Psoas muscle (tissue), 8 donors: ENCODE results near the gene C14orf180. TPM values are rescaled to one million over a fixed set of nuclear protein-coding genes. Genes with fewer than 3 reads are reported as not detected.
A peak's percentile ranks its signal among the peaks of the same experiment; 100 is the strongest.

Experiments used
- ATAC-seq, 4 donors: fragments of 200-7000 bp; cut with Tn5 transposase; one replicate each; pipeline ENCODE4 v1.9.1; 2020; ENCODE audit warnings: moderate library complexity in 3 of 4, mild to moderate bottlenecking in 2 of 4
- DNase-seq, 2 donors: peaks; one replicate each; pipeline ENCODE4 v3.0.0-alpha.2; 2020
- H3K27ac ChIP-seq: fragments of 200-600 bp; one replicate; pipeline ENCODE4 v1.8.0; 2022
- H3K27me3 ChIP-seq, 3 donors: fragments of 200-600 bp in 1 of 3; one replicate each; pipeline versions ENCODE4 v1.6.1 to v1.8.0; 2013 to 2022; ENCODE audit warnings: low read length in 2 of 3, mild to moderate bottlenecking in 2 of 3, moderate library complexity in 1 of 3; ENCODE audit not compliant: insufficient read depth in 3 of 3
- H3K36me3 ChIP-seq, 2 donors: fragments of 200-600 bp in 1 of 2; one replicate each; pipeline versions ENCODE4 v1.6.1 to v1.8.0; 2013 to 2022; ENCODE audit warnings: low read depth in 1 of 2, mild to moderate bottlenecking in 1 of 2, moderate library complexity in 1 of 2; ENCODE audit not compliant: insufficient read depth in 1 of 2
- H3K4me1 ChIP-seq: fragments of 200-600 bp; one replicate; pipeline ENCODE4 v1.8.0; 2022
- H3K4me3 ChIP-seq: fragments of 200-600 bp; one replicate; pipeline ENCODE4 v1.8.0; 2022; ENCODE audit warnings: mild to moderate bottlenecking
- H3K9me3 ChIP-seq: fragments of 200-600 bp; one replicate; pipeline ENCODE4 v1.8.0; 2022
- WGBS, 3 donors: extraction: QIAGEN DNeasy Blood & Tissue Kit; methylation state at CpG; one replicate each; pipeline versions ENCODE4 v1.1.6 to v1.1.7; 2013; 5-methylcytosine and 5-hydroxymethylcytosine counted together
- intact Hi-C, 2 donors: fragments of 100-400 bp; cut with DNase I; formaldehyde crosslinking; loops; one replicate each; pipeline versions ENCODE4 v1.11.0 to v1.14.2; 2022
- polyA plus RNA-seq, 3 donors: library from polyadenylated mRNA; stranded (reverse); fragments of 200-250 nt; gene quantifications; one replicate each; pipeline ENCODE4 v1.2.3, GENCODE V29; 2013
- total RNA-seq, 4 donors: library from RNA; stranded (reverse); fragmentation: NEBNext Ultra II Directional in 2 of 4; extraction: Animal tissue kit (Norgen Biotek cat#: 25700) in 2 of 4; gene quantifications; one replicate each; pipeline versions ENCODE4 v1.2.1 to v1.2.4, GENCODE V29; 2021 to 2023
- TF ChIP-seq, protein P1 (sequence below): fragments of 200-600 bp; IDR thresholded peaks from one replicate; pipeline ENCODE4 v1.8.0; 2022; ENCODE audit warnings: antibody characterized with exemption
- donor health status: healthy with polysubstance abuse.
- donor health status: DM: no; HTN: no; CAD: no; lungs with moderate emphysema.
- donor health status: Bipolar disorder and iron deficiency.
- donor health status: healthy.
- donor health status: DM: yes; HTN: yes; CAD: no.
- donor health status: DM: no; HTN: no; CAD: no.
- donor health status: DM: no; HTN: no; CAD: no.
- donor health status: DM: yes; HTN: yes; CAD: no.

Gene C14orf180
- total and polyA plus RNA-seq, 7 donors = 0.32 to 7.3 (median 0.58) TPM

DNA sequence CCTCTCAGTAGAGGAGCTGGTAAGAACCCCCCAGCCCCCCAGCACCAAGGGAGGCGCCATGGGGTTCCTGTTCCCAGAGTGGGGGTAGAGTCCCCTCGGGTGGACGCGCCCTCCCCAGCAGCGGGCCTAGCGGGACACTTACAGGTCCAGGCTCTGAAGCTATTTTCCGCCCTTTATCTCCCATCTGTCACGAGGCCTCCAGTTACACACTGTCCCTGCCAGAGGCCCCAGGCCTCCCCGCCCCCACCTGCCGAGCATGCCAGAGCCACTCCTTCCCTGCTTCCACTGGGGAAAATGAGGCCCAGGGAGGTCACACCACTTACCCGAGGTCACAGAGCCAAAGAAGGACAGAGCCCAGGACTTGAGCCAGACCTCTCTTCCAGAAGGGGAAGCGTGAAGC is 3.1 kb downstream of the C14orf180 start:
- Histone ChIP-seq H3K4me3 (peak overlapping the region; percentile 34), H3K36me3 (no peaks in the 10 kb centered on the region), H3K4me1 (peaks cover 50% of the 10 kb centered on the region), H3K27ac (no peak overlapping the region), H3K27me3 (peaks cover 0 to 1% (median 0%) of the 10 kb centered on the region in 3 donors), H3K9me3 (no peaks in the 10 kb centered on the region)
- peak; percentile 33 to 80 for DNase-seq
- intact Hi-C loops = no loop called here
- 10 to 23% (median 17%) methylated on average over 12 of the region's 12 CpGs for WGBS, 3 donors
- TF ChIP-seq, protein P1, sequence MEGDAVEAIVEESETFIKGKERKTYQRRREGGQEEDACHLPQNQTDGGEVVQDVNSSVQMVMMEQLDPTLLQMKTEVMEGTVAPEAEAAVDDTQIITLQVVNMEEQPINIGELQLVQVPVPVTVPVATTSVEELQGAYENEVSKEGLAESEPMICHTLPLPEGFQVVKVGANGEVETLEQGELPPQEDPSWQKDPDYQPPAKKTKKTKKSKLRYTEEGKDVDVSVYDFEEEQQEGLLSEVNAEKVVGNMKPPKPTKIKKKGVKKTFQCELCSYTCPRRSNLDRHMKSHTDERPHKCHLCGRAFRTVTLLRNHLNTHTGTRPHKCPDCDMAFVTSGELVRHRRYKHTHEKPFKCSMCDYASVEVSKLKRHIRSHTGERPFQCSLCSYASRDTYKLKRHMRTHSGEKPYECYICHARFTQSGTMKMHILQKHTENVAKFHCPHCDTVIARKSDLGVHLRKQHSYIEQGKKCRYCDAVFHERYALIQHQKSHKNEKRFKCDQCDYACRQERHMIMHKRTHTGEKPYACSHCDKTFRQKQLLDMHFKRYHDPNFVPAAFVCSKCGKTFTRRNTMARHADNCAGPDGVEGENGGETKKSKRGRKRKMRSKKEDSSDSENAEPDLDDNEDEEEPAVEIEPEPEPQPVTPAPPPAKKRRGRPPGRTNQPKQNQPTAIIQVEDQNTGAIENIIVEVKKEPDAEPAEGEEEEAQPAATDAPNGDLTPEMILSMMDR = no peak
- ATAC-seq = peak; percentile 32 to 73 (median 54)

DNA sequence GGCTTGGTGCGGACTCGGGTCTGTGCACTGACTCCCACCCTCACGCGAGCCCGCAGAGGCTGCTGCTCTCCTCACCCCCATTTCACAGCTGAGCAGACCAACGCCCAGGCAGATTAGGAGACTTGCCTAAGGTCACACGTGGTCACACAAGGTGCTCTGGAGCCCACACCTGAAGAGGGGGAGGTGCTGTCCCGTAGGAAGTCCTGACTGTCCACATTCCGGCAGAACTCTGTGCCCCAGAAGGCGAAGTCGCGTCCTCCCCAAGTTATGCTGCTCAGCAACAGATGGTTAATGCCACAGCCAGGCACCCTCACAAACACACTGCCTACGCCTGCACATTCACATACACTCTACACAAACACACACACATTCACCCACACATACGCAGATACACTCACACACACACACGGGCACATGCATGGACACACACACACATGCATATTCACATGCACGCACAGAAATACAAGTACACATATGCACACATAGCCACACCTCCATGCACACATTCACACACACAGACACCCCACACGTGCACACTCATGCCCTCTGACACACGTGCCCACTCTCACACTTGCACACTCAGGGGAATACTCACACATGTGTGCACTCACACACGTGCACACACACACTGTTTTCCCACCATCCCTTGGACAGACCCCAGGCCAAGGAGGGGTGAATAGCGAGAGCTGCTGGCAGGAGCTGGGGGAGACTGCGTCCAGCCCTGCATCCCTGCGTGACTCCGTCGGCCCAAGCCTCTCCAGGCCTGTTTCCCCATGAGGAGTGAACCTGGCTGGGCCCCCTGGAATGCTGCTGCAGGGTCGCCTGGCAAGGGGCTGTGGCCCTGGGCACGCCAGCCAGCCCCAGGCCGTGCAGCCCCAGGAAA is 4.1 kb downstream of the C14orf180 start:
- DNase-seq (no peak), ATAC-seq (no peak)
- no peak overlapping the region for H3K27ac ChIP-seq
- intact Hi-C loops = no loop called here
- peaks cover 40% of the 10 kb centered on the region for H3K4me1 ChIP-seq
- WGBS, 3 donors = 71 to 79% (median 77%) methylated on average over 27 of the region's 27 CpGs
- TF ChIP-seq, protein P1 = no peak
- H3K4me3 ChIP-seq = no peak overlapping the region
- H3K27me3 ChIP-seq = peaks cover 0 to 1% (median 0%) of the 10 kb centered on the region in 3 donors
- no peaks in the 10 kb centered on the region for H3K9me3 ChIP-seq
- no peaks in the 10 kb centered on the region for H3K36me3 ChIP-seq

- H3K4me3 ChIP-seq = no peak overlapping the region
- DNase-seq (no peak), ATAC-seq (no peak)
- no peak overlapping the region for H3K27ac ChIP-seq
- no peaks in the 10 kb centered on the region for H3K36me3 ChIP-seq
- TF ChIP-seq, protein P1 = no peak
- H3K4me1 ChIP-seq = peaks cover 33% of the 10 kb centered on the region
- H3K27me3 ChIP-seq = peaks cover 0 to 1% (median 0%) of the 10 kb centered on the region in 3 donors
- no peaks in the 10 kb centered on the region for H3K9me3 ChIP-seq
- WGBS, 3 donors = 87 to 88% (median 87%) methylated on average over 10 of the region's 10 CpGs
- intact Hi-C loops = no loop called here
Observed at GRCh38 chr14:104584557-104584956, 5.0 kb downstream of the C14orf180 start.

GRCh38 chr14:104585966-104586697 is 6.6 kb downstream of the C14orf180 start:
- 50 to 58% (median 58%) methylated on average over 24 of the region's 24 CpGs for WGBS, 3 donors
- Histone ChIP-seq H3K9me3 (no peaks in the 10 kb centered on the region), H3K27me3 (peaks cover 0 to 1% (median 0%) of the 10 kb centered on the region in 3 donors), H3K36me3 (no peaks in the 10 kb centered on the region), H3K4me3 (no peak overlapping the region), H3K4me1 (peaks cover 18% of the 10 kb centered on the region), H3K27ac (no peak overlapping the region)
- ATAC-seq (peak in 1 of 4 donors; percentile 29), DNase-seq (no peak)
- TF ChIP-seq, protein P1 = no peak
- intact Hi-C loops = no loop called here
